ENCODE results near the gene CPM.

- TF ChIP-seq CTCF (IDR thresholded peaks at IDR 0.05) (no peak), EP300 (IDR thresholded peaks at IDR 0.05) (no peak), POLR2A (IDR thresholded peaks at IDR 0.05) (no peak)
These were observed 17.9 kb downstream of the CPM start for GRCh38 chr12:68915055-68915454.
